NB4 (cell line): ENCODE data around the gene ACTN1.

Experiments used
- DNase-seq: peaks from one replicate; pipeline ENCODE4 v3.0.0; 2010; ENCODE audit warnings: low read depth
- H3K4me3 ChIP-seq: one replicate; pipeline ENCODE4 v1.5.1; 2011; ENCODE audit warnings: mild to moderate bottlenecking, low read depth, low read length, moderate library complexity
- MAX ChIP-seq: IDR thresholded peaks from 2 replicates; pipeline ENCODE4 v1.6.1; 2011; ENCODE audit warnings: low read depth, low read length
- MYC ChIP-seq: IDR thresholded peaks from 2 replicates; pipeline ENCODE4 v1.6.1; 2011; ENCODE audit warnings: low read depth, low read length
- POLR2A ChIP-seq: IDR thresholded peaks from 2 replicates; pipeline ENCODE4 v1.6.1; 2011; ENCODE audit warnings: mild to moderate bottlenecking; ENCODE audit not compliant: insufficient read length; ENCODE audit errors: extremely low read depth
- TF ChIP-seq, protein P1 (sequence below): IDR thresholded peaks from one replicate; pipeline ENCODE4 v1.5.1; 2012; ENCODE audit warnings: low read depth, low read length

ACTN1 gene

DNA sequence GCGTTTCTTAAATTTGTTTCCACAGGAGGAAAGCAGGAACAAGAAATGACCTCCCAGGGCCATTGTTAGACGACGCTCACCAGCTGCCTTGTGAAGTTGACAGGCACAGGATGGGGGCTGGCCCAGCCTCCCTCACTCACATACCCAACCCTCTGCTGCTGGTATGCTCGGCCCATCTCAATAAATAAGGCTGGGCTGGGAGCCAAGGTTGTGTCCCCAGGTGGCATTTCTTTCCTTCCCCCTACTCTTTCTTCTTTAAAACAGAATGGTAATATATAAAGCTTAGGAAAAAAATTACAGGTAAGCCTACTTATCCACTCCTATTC lies 93.0 kb downstream of the ACTN1 start:
- no peak overlapping the region for H3K4me3 ChIP-seq
- DNase-seq: no peak
- TF ChIP-seq MYC (no peak), POLR2A (no peak), MAX (no peak)
- TF ChIP-seq, protein P1, sequence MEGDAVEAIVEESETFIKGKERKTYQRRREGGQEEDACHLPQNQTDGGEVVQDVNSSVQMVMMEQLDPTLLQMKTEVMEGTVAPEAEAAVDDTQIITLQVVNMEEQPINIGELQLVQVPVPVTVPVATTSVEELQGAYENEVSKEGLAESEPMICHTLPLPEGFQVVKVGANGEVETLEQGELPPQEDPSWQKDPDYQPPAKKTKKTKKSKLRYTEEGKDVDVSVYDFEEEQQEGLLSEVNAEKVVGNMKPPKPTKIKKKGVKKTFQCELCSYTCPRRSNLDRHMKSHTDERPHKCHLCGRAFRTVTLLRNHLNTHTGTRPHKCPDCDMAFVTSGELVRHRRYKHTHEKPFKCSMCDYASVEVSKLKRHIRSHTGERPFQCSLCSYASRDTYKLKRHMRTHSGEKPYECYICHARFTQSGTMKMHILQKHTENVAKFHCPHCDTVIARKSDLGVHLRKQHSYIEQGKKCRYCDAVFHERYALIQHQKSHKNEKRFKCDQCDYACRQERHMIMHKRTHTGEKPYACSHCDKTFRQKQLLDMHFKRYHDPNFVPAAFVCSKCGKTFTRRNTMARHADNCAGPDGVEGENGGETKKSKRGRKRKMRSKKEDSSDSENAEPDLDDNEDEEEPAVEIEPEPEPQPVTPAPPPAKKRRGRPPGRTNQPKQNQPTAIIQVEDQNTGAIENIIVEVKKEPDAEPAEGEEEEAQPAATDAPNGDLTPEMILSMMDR: no peak

DNA sequence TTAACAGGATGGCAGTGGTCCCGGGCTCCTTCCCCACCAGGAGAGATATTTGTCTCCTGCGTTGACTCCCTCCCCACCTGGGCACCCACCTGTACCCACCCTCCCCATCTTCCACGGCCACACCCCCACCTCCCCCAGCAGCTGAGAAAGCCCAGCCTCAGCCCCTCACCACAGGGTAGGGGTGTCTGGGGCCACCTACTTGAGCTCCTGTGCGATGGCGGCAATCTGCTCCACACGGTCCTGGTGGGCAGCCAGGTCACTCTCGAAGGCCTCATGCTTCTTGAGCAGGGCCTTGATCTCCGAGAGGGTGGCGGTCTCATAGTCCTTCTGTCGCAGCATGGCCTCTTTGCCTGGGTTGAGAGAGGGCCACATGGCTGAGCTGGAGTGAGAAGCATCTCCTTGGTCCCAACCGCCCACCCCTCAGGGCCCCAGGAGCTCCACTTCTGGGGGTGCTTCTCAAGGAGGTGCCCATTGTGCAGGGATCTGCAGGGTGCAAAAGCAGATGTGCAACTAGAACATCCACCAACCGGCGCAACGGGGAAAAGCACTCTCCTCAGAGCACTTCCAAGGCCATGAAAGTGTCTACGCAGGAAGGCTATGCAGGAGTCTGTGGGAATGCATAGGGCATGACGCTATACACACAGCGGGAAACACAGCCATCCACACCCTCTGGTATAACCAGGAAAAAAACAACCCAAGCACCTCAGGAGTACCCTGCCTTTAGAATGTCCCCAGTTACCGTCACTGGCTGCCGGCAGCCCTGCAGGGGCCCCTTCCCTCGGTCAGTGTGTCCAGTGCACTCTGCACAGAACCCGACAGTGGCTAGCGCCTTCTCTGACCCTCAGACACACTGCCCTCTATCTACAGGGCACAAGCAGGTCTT lies 93.6 kb downstream of the ACTN1 start:
- TF ChIP-seq MYC: no peak
- TF ChIP-seq POLR2A: no peak
- TF ChIP-seq, protein P1: no peak
- no peak for TF ChIP-seq MAX
- DNase-seq: no peak
- no peak overlapping the region for H3K4me3 ChIP-seq

GRCh38 chr14:68884031-68885030 lies 94.8 kb downstream of the ACTN1 start:
- TF ChIP-seq POLR2A (no peak), MYC (no peak), MAX (no peak)
- TF ChIP-seq, protein P1: no peak
- DNase-seq: no peak
- no peak overlapping the region for H3K4me3 ChIP-seq

DNA sequence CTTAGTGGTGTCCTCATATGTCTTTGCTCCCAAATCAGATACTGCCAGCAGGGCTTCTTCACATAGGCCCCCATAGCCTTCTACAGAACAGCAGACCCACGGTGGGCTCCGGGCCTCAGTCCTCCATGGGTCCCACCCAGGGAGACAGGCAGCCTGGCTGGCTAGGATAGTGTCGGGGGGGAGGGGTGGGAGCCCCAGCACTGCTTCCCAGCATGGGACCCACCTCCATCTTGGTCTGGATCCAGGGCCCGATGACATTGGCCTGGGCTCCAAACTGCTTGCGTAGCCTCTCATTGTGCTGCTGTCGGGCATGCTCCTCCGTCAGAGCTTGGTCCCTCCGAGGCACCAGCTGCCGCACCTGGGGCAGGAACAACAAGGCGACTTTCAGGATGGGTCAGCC lies 96.9 kb downstream of the ACTN1 start:
- no peak for TF ChIP-seq MAX
- TF ChIP-seq MYC: no peak
- TF ChIP-seq POLR2A: no peak
- TF ChIP-seq, protein P1: no peak
- H3K4me3 ChIP-seq: no peak overlapping the region
- DNase-seq: no peak

- H3K4me3 ChIP-seq: no peak overlapping the region
- DNase-seq: no peak
- TF ChIP-seq MAX (no peak), POLR2A (no peak), MYC (no peak)
- TF ChIP-seq, protein P1: no peak
Observed at GRCh38 chr14:68881396-68881795, 97.7 kb downstream of the ACTN1 start.
